HEK293T (cell line): ENCODE data around the gene PRRT1B.

Source experiments
- CTCF ChIA-PET: fragments of 350-600 bp; formaldehyde crosslinking; extraction: SDS; loops from one replicate; lab custom pipeline; 2021; ENCODE audit warnings: antibody characterized with exemption, inconsistent platforms; lab: Yijun Ruan, JAX
- POLR2A ChIA-PET: fragments of 350-600 bp; formaldehyde crosslinking; extraction: SDS; loops from one replicate; lab custom pipeline; 2020; ENCODE audit warnings: antibody characterized with exemption, inconsistent platforms; lab: Yijun Ruan, JAX
- DNase-seq: peaks from one replicate; pipeline ENCODE4 v3.0.0; 2012; ENCODE audit warnings: mixed read lengths; ENCODE audit errors: extremely low spot score
- ARNT ChIP-seq: fragments of 450-650 bp; IDR thresholded peaks from 2 replicates; pipeline ENCODE4 v1.6.1; 2017; ENCODE audit warnings: mild to moderate bottlenecking
- BHLHE40 ChIP-seq: fragments of 450-650 bp; IDR thresholded peaks from 2 replicates; pipeline ENCODE4 v1.6.1; 2016; ENCODE audit warnings: mild to moderate bottlenecking, moderate library complexity, borderline replicate concordance
- CTBP1 ChIP-seq: fragments of 450-650 bp; IDR thresholded peaks from 2 replicates; pipeline ENCODE4 v1.6.1; 2016; ENCODE audit warnings: borderline replicate concordance
- ELF4 ChIP-seq: fragments of 450-650 bp; IDR thresholded peaks from 2 replicates; pipeline ENCODE4 v1.6.1; 2017; ENCODE audit warnings: antibody characterized with exemption
- FOXA1 ChIP-seq: fragments of 450-650 bp; IDR thresholded peaks from 2 replicates; pipeline ENCODE4 v1.6.1; 2016; ENCODE audit warnings: mild to moderate bottlenecking
- FOXK2 ChIP-seq: fragments of 450-650 bp; IDR thresholded peaks from 2 replicates; pipeline ENCODE4 v1.6.1; 2016; ENCODE audit warnings: mild to moderate bottlenecking
- FOXM1 ChIP-seq: fragments of 450-650 bp; IDR thresholded peaks from 2 replicates; pipeline ENCODE4 v1.6.1; 2017; ENCODE audit warnings: mild to moderate bottlenecking, borderline replicate concordance
- HDGF ChIP-seq: fragments of 450-650 bp; IDR thresholded peaks from 2 replicates; pipeline ENCODE4 v1.6.1; 2017; ENCODE audit warnings: antibody characterized with exemption, borderline replicate concordance
- L3MBTL2 ChIP-seq: fragments of 450-650 bp; conservative IDR thresholded peaks from 2 replicates; pipeline ENCODE4 v1.6.1; 2016; ENCODE audit warnings: mild to moderate bottlenecking
- LEF1 ChIP-seq: fragments of 450-650 bp; IDR thresholded peaks from 2 replicates; pipeline ENCODE4 v1.6.1; 2017; ENCODE audit warnings: mild to moderate bottlenecking, borderline replicate concordance
- NFRKB ChIP-seq: fragments of 450-650 bp; IDR thresholded peaks from 2 replicates; pipeline ENCODE4 v1.6.1; 2016; ENCODE audit warnings: mild to moderate bottlenecking, moderate library complexity
- SP1 ChIP-seq: fragments of 450-650 bp; IDR thresholded peaks from 2 replicates; pipeline ENCODE4 v1.6.1; 2017
- SUZ12 ChIP-seq: fragments of 450-650 bp; IDR thresholded peaks from 2 replicates; pipeline ENCODE4 v1.6.1; 2016; ENCODE audit warnings: mild to moderate bottlenecking
- TARDBP ChIP-seq: fragments of 450-650 bp; IDR thresholded peaks from 2 replicates; pipeline ENCODE4 v1.6.1; 2016
- ZNF384 ChIP-seq: fragments of 450-650 bp; IDR thresholded peaks from 2 replicates; pipeline ENCODE4 v1.6.1; 2016
- TF ChIP-seq, protein P1 (sequence below): fragments of 450-650 bp; IDR thresholded peaks from 2 replicates; pipeline ENCODE4 v1.6.1; 2016

Gene PRRT1B

DNA sequence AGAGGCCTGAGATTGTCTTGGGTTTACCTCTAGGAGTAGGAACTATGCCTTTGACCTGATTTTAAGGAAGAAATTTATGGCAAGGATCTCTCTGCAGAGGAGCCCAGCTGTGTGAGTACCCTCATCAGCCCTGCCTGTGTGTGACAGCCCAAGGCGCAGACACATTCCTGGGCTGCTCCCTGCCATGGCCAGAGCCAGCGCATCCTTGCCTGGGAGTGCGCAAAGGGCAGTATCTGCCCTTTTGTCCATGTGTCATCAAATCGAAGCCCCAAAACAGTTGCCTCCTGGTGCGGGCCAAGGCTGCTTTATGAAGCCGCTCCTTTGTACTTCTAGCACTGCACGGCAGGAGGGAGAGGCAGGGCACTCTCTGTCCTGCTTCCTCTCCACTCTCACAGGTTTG lies 51.9 kb downstream of the PRRT1B start:
- POLR2A ChIA-PET: no interaction called here
- no peak for DNase-seq
- CTCF ChIA-PET: no interaction called here
- no peak for TF ChIP-seq FOXA1
- TF ChIP-seq CTBP1: no peak
- no peak for TF ChIP-seq FOXK2
- no peak for TF ChIP-seq HDGF
- TF ChIP-seq NFRKB: no peak

DNA sequence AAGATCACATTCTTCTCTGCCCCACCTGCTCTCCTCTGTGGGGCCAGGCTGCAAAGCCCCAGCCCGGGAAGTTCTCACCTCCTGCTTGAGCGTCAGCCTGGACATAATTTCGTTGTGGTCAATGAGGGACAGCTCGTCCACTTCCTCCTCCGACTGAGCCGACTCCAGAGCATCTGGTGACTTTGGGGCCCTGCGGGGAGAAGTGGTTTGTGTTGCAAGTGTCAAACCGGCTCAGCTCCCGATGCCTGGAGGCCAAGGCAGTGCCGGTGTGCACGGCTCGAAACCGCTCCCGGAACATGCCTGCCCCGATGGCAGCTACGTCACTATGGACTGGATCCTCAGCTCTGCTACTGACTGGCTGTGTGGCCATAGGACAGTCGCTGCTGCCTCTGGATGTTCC lies 52.8 kb downstream of the PRRT1B start:
- CTCF ChIA-PET: no interaction called here
- POLR2A ChIA-PET: interaction anchor here (0.6 to 0.9 kb wide), 2 partner anchors 14 to 141 kb away, joined by 3 to 4 read pairs; partner anchors contain the start of gene RAPGEF1
- TF ChIP-seq CTBP1 (no peak), SUZ12 (no peak), ARNT (no peak), BHLHE40 (no peak), L3MBTL2 (no peak), TARDBP (no peak), SP1 (no peak), LEF1 (no peak)
- TF ChIP-seq, protein P1, sequence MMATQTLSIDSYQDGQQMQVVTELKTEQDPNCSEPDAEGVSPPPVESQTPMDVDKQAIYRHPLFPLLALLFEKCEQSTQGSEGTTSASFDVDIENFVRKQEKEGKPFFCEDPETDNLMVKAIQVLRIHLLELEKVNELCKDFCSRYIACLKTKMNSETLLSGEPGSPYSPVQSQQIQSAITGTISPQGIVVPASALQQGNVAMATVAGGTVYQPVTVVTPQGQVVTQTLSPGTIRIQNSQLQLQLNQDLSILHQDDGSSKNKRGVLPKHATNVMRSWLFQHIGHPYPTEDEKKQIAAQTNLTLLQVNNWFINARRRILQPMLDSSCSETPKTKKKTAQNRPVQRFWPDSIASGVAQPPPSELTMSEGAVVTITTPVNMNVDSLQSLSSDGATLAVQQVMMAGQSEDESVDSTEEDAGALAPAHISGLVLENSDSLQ: no peak
- DNase-seq: no peak

DNA sequence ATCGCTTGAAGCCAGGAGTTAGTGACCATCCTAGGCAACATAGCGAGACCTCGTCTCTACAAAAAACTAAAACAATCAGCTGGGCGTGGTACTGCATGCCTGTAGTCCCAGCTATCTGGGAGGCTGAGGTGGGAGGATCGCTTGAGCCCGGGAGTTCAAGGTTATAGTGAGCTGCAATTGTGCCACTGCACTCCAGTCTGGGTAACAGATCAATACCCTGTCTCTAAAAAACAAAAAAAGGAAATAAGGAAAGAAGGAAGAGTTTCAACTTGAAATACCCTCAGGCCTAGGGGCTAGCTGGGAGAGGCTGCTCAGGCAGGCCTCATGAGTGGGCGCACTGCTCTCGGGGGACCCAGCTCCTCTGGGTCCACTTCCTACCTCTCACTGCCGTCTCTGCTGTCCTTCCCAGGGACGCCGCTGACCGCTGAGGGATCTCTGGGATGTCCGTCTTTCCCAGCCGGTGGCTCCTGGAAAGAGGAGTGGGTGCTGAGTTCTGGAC lies 56.4 kb downstream of the PRRT1B start:
- POLR2A ChIA-PET: no interaction called here
- no peak for DNase-seq
- CTCF ChIA-PET: no interaction called here
- TF ChIP-seq TARDBP: no peak
- TF ChIP-seq NFRKB: no peak
- TF ChIP-seq L3MBTL2: no peak
- no peak for TF ChIP-seq ELF4
- no peak for TF ChIP-seq ARNT
- TF ChIP-seq SUZ12: no peak
- TF ChIP-seq FOXK2: no peak
- TF ChIP-seq LEF1: no peak
- TF ChIP-seq FOXM1: no peak
- TF ChIP-seq CTBP1: no peak
- TF ChIP-seq HDGF: no peak
- no peak for TF ChIP-seq FOXA1
- no peak for TF ChIP-seq BHLHE40
- TF ChIP-seq ZNF384: no peak

DNA sequence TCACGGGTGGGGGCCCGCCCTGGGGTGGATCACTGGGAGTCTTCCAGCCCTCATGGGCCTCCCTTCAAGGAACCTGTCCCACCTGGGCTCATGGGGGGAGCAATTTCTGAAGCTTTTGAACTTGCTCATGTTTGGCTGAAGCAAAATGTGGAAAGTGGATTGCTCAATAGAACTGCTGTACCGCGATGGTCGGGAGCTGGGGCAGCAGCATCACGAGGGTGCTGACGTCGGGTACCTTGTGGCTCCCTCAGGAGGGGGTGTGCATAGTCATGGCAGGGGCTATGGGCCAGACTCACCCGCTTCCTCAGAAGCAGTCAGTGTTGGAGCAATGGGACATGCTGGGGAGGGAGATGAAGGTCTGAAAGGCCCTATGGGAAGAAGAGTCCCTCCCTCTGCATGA lies 57.9 kb downstream of the PRRT1B start:
- no peak for DNase-seq
- ChIA-PET CTCF (no interaction called here), POLR2A (no interaction called here)
- no peak for TF ChIP-seq SUZ12
- TF ChIP-seq SP1: no peak
- TF ChIP-seq FOXM1: no peak
- TF ChIP-seq ARNT: no peak
- no peak for TF ChIP-seq NFRKB
- TF ChIP-seq, protein P1: no peak
- no peak for TF ChIP-seq L3MBTL2
- TF ChIP-seq TARDBP: no peak
- no peak for TF ChIP-seq ZNF384
- TF ChIP-seq HDGF: no peak
- TF ChIP-seq FOXA1: no peak
- no peak for TF ChIP-seq LEF1
- TF ChIP-seq ELF4: no peak
- TF ChIP-seq CTBP1: no peak
- no peak for TF ChIP-seq FOXK2
- TF ChIP-seq BHLHE40: no peak

DNA sequence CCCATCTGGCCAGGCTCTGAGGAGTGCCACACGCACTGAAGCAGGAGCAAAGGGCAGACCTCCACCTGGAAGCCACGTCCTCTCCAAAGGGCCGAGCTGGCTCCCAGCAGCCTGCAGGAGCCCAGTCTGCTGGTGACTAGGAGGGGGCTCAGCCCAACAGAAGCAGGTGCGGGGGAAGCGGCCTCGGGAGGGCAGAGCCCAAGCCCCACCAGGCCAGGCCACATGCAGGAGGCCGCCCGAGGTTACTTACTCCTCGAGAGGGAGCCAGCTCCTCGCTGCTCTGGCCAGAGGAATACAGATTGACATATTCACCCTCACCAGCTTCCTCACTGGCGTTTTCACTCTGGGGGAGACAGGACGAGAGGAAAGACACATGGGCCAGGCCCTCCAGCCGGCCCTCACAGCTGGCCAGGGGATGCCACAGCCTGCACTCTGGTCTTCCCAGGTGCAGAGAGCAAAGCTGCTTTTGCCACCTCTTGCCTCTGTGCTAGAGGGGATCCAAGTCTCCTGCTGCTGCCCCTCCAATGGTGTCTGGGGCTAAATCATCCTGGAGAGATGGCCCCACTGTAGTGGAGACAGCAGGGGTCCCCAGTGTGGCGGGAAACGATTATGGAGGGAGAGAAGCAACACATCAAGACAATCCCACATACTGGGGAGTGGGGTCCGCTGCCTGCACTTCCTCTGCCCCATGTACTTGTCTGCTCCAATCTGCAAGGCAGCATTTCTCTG lies 58.6 kb downstream of the PRRT1B start:
- POLR2A ChIA-PET: no interaction called here
- CTCF ChIA-PET: no interaction called here
- no peak for DNase-seq
- TF ChIP-seq SP1 (no peak), SUZ12 (no peak), ARNT (no peak), FOXM1 (no peak), TARDBP (no peak), FOXA1 (no peak), L3MBTL2 (no peak), HDGF (no peak), NFRKB (no peak), CTBP1 (no peak), BHLHE40 (no peak), LEF1 (no peak), ZNF384 (no peak), FOXK2 (no peak), ELF4 (no peak)
- TF ChIP-seq, protein P1: no peak
